Ovary (tissue), 9 donors: Measurements from ENCODE around the gene HGF. TPM values are rescaled to one million over a fixed set of nuclear protein-coding genes. Genes with fewer than 3 reads are reported as not detected.

ENCODE experiments used
- DNase-seq, 5 donors: peaks; one replicate each; pipeline ENCODE4 v3.0.0-alpha.2; 2019 to 2020
- H3K27ac ChIP-seq, 2 donors: fragments of 200-600 bp; one replicate each; pipeline versions ENCODE4 v1.5.1 to v1.8.0; 2019 to 2022
- H3K27me3 ChIP-seq: fragments of 200-600 bp; one replicate; pipeline ENCODE4 v1.8.0; 2022
- H3K36me3 ChIP-seq: fragments of 200-600 bp; sonication (generic); one replicate; pipeline ENCODE4 v1.5.1; 2019
- H3K4me1 ChIP-seq: one replicate; pipeline ENCODE4 v1.8.1; 2013; ENCODE audit warnings: mild to moderate bottlenecking, moderate library complexity; ENCODE audit not compliant: insufficient read depth
- H3K4me3 ChIP-seq: fragments of 200-600 bp; sonication (generic); one replicate; pipeline ENCODE4 v1.5.1; 2017
- H3K9me3 ChIP-seq, 2 donors: fragments of 200-600 bp in 1 of 2; sonication (generic) in 1 of 2; one replicate each; pipeline versions ENCODE4 v1.5.1 to v1.8.1; 2013 to 2019; ENCODE audit warnings: mild to moderate bottlenecking in 1 of 2, moderate library complexity in 1 of 2
- EP300 ChIP-seq: sonication (generic); formaldehyde crosslinking; IDR thresholded peaks from one replicate; pipeline ENCODE4 v1.6.1; 2017; ENCODE audit warnings: antibody characterized with exemption
- POLR2A ChIP-seq: fragments of 450-650 bp; IDR thresholded peaks from one replicate; pipeline ENCODE4 v1.6.1; 2017; ENCODE audit warnings: antibody characterized with exemption, mild to moderate bottlenecking, moderate library complexity
- WGBS, 3 donors: extraction: QIAGEN DNeasy Blood & Tissue Kit in 1 of 3; methylation state at CpG; one replicate each; pipeline versions ENCODE4 v1.1.5 to v1.1.7; 2013 to 2017; 5-methylcytosine and 5-hydroxymethylcytosine counted together
- intact Hi-C, 4 donors: fragments of 100-400 bp; cut with DNase I; formaldehyde crosslinking; loops; one replicate each; pipeline versions ENCODE4 v1.11.0 to v1.15.1; 2022 to 2023
- polyA plus RNA-seq, 2 donors: library from polyadenylated mRNA; stranded (reverse); fragments of 200-250 nt in 1 of 2; fragments of 350-450 nt in 1 of 2; fragmentation: Illumina TruSeq in 1 of 2; extraction: RNeasy Lipid Tissue Mini Kit (QIAGEN cat#74804) in 1 of 2; gene quantifications; one replicate each; pipeline ENCODE4 v1.2.3, GENCODE V29; 2013 to 2014
- total RNA-seq, 7 donors: library from RNA; depleted of rRNA in 2 of 7; stranded (reverse); fragments of >200 nt in 2 of 7; fragmentation: NEBNext Ultra II Directional in 3 of 7; extraction: Animal tissue kit (Norgen Biotek cat#: 25700) in 3 of 7; gene quantifications; one replicate each; pipeline versions ENCODE4 v1.1.0 to v1.2.4, GENCODE V29; 2016 to 2023
- TF ChIP-seq, protein P1 (sequence below), 3 donors: fragments of 450-650 bp in 2 of 3; fragments of 200-600 bp in 1 of 3; IDR thresholded peaks; one replicate each; pipeline versions ENCODE4 v1.5.1 to v1.8.0; 2016 to 2022; ENCODE audit warnings: antibody characterized with exemption in 3 of 3, mild to moderate bottlenecking in 1 of 3
- donor health status: DM: no; HTN: no; CAD: no; lungs with moderate emphysema.
- donor health status: DM: no; HTN: no; CAD: no.
- donor health status: Bipolar disorder and iron deficiency.
- donor health status: DM: yes; HTN: yes; CAD: no.
- donor health status: DM: no; HTN: no; CAD: no.
- donor health status: DM: yes; HTN: yes; CAD: no.

HGF gene
- total and polyA plus RNA-seq, 9 donors, result 1.0 to 7.6 (median 3.2) TPM

DNA sequence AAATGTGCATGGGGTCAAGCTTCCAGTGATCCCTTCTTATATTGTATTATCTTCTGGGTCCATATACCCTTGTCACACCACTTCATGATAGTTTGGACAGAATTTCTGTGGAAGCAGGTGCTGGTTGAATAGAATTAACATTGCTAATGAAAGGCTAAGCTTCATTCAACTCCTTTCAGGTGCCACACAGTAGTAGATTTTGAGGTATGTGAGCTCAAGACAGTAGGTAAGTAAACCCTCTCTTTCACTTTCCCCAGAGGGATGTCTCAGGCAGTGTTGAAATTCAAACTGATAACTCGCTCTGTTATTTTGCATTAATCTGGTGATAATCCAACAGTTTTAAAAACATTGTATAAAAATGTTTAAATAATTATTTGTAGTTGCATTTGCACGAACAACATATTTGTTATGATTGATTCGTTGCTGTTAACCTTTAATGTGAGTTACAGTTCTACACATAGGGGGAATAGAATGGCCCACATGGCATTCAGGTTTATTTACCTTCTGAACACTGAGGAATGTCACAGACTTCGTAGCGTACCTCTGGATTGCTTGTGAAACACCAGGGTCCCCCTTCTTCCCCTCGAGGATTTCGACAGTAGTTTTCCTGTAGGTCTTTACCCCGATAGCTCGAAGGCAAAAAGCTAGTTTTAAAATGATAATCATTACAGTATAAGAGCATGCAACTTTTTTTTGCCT is 18.1 kb downstream of the HGF start:
- intact Hi-C loops, result no loop called here
- TF ChIP-seq EP300 (no peak), POLR2A (no peak)
- TF ChIP-seq, protein P1, sequence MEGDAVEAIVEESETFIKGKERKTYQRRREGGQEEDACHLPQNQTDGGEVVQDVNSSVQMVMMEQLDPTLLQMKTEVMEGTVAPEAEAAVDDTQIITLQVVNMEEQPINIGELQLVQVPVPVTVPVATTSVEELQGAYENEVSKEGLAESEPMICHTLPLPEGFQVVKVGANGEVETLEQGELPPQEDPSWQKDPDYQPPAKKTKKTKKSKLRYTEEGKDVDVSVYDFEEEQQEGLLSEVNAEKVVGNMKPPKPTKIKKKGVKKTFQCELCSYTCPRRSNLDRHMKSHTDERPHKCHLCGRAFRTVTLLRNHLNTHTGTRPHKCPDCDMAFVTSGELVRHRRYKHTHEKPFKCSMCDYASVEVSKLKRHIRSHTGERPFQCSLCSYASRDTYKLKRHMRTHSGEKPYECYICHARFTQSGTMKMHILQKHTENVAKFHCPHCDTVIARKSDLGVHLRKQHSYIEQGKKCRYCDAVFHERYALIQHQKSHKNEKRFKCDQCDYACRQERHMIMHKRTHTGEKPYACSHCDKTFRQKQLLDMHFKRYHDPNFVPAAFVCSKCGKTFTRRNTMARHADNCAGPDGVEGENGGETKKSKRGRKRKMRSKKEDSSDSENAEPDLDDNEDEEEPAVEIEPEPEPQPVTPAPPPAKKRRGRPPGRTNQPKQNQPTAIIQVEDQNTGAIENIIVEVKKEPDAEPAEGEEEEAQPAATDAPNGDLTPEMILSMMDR (IDR thresholded peaks at IDR 0.05), result no peak
- H3K27ac ChIP-seq, result no peak overlapping the region
- WGBS, 3 donors, result 81 to 84% (median 81%) methylated on average over 9 of the region's 9 CpGs
- no peak for DNase-seq
- H3K27me3 ChIP-seq, result no peaks in the 10 kb centered on the region
- H3K36me3 ChIP-seq, result no peaks in the 10 kb centered on the region
- H3K4me3 ChIP-seq, result no peak overlapping the region
- H3K4me1 ChIP-seq, result no peaks in the 10 kb centered on the region
- H3K9me3 ChIP-seq, result no peaks in the 10 kb centered on the region

DNA sequence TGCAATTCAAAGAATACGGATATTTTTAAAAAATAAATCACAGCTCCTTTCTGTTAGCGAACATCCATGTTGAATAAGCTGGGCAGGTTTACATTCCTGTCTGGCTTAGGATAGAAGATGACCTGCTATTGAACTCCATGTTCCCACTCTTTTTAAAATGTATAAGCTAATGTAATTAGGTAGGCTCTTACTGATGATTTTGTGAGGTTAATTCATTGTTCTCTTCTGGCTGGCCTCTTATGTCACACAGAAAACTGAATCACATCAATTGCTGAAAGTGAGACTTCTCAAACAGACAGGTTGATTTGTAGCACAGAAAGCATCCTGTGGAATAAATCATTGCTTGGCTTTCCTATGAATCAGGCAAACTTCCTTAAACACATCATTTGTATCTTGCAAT is 24.2 kb downstream of the HGF start:
- no peak overlapping the region for H3K4me3 ChIP-seq
- no peaks in the 10 kb centered on the region for H3K9me3 ChIP-seq
- H3K4me1 ChIP-seq, result no peaks in the 10 kb centered on the region
- no peak for DNase-seq
- no peak overlapping the region for H3K27ac ChIP-seq
- no peaks in the 10 kb centered on the region for H3K36me3 ChIP-seq
- intact Hi-C loops, result no loop called here
- no peaks in the 10 kb centered on the region for H3K27me3 ChIP-seq
- WGBS, 3 donors, result 91 to 93% (median 93%) methylated on average over 2 of the region's 2 CpGs
- TF ChIP-seq POLR2A (no peak), EP300 (no peak)
- TF ChIP-seq, protein P1 (IDR thresholded peaks at IDR 0.05), result no peak

DNA sequence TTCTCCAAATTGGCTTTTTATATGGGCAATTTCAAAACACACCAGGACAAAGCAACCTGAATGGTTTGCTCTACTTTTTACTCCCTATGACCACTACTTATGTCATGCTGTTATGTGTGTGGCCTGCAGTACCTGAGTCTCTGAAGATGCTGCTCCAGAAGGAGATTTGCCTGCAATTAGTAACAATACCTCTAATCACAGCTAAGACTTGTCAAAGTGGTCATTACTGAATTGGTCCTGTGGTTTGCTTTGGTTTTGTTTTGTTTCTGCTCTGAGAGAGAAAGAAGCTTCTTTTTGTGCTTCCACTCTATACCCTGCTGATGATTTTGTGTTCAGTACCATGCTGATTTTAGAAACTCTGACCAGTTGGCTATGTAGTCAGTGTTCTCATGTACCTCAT is 25.5 kb downstream of the HGF start:
- H3K36me3 ChIP-seq, result no peaks in the 10 kb centered on the region
- no peak overlapping the region for H3K4me3 ChIP-seq
- TF ChIP-seq, protein P1 (IDR thresholded peaks at IDR 0.05), result no peak
- no peak for TF ChIP-seq POLR2A
- no peak for TF ChIP-seq EP300
- no peak for DNase-seq
- no peak overlapping the region for H3K27ac ChIP-seq
- no peaks in the 10 kb centered on the region for H3K27me3 ChIP-seq
- no peaks in the 10 kb centered on the region for H3K9me3 ChIP-seq
- intact Hi-C loops, result no loop called here
- H3K4me1 ChIP-seq, result no peaks in the 10 kb centered on the region

DNA sequence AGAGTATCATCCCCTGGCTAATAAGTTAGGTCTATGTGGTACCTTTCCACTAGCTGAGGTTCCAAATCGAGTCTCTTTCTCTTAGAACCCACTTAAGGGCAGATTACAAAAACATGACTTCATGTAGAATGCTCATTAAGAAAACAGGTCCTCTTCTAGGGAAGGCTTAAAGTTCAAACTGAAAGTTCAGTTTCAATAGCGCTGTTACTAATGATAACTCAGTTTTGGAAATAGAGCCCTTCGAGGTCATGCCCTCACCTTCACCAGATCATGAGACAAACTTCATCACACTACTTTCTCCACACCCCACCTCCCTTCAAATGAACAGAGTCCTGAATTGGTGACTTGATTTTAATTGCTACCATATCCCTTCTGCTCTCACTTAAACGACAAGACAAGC is 26.2 kb downstream of the HGF start:
- intact Hi-C loops, result no loop called here
- no peaks in the 10 kb centered on the region for H3K36me3 ChIP-seq
- no peak overlapping the region for H3K4me3 ChIP-seq
- 81 to 90% (median 88%) methylated on average over 4 of the region's 4 CpGs for WGBS, 3 donors
- TF ChIP-seq EP300, result no peak
- no peak for TF ChIP-seq POLR2A
- TF ChIP-seq, protein P1 (IDR thresholded peaks at IDR 0.05), result no peak
- no peak overlapping the region for H3K27ac ChIP-seq
- no peaks in the 10 kb centered on the region for H3K9me3 ChIP-seq
- H3K27me3 ChIP-seq, result no peaks in the 10 kb centered on the region
- no peak for DNase-seq
- H3K4me1 ChIP-seq, result no peaks in the 10 kb centered on the region
